H1 (cell line): Measurements from ENCODE around the gene GHRH. TPM values are rescaled to one million over a fixed set of nuclear protein-coding genes. Genes with fewer than 3 reads are reported as not detected.

ENCODE experiments used
- CTCF ChIA-PET: fragments of 300-600 bp; sonication (Branson Sonifier 250); formaldehyde crosslinking; loops from one replicate; lab custom pipeline; 2021; ENCODE audit not compliant: partially characterized antibody; lab: Charles Lee
- POLR2A ChIA-PET: fragments of 300-600 bp; sonication (Branson Sonifier 250); formaldehyde crosslinking; loops from one replicate; lab custom pipeline; 2021; ENCODE audit warnings: inconsistent platforms; ENCODE audit not compliant: partially characterized antibody; lab: Charles Lee
- DNase-seq, 2 experiments: peaks; one replicate each; pipeline versions ENCODE4 v3.0.0 to v3.0.0-alpha.2; 2010 to 2022; ENCODE audit warnings: low spot score in 2 of 2, low read depth in 1 of 2, mixed read lengths in 1 of 2
- FAIRE-seq: peaks from 2 replicates; lab custom pipeline; 2011; peaks lifted over from hg19 to GRCh38; lab: Jason Lieb, UNC
- H2AFZ ChIP-seq: 2 replicates; pipeline ENCODE4 v1.8.1; 2012; ENCODE audit warnings: low read length, inconsistent platforms
- H2AK5ac ChIP-seq: 2 replicates; pipeline ENCODE4 v1.6.1; 2013; ENCODE audit warnings: low read depth, low read length
- H2BK120ac ChIP-seq: replicated peaks from 2 replicates; pipeline ENCODE3; 2013; ENCODE audit warnings: low read depth, low read length, inconsistent platforms
- H2BK12ac ChIP-seq: 2 replicates; pipeline ENCODE4 v1.6.1; 2013; ENCODE audit warnings: low read depth, low read length
- H2BK15ac ChIP-seq: 2 replicates; pipeline ENCODE4 v1.6.1; 2013; ENCODE audit warnings: low read length
- H2BK20ac ChIP-seq: 2 replicates; pipeline ENCODE4 v1.6.1; 2013; ENCODE audit warnings: low read length
- H2BK5ac ChIP-seq: 2 replicates; pipeline ENCODE4 v1.6.1; 2013; ENCODE audit warnings: low read depth, low read length
- H3K14ac ChIP-seq: 2 replicates; pipeline ENCODE4 v1.6.1; 2013; ENCODE audit warnings: inconsistent platforms; ENCODE audit not compliant: insufficient read length
- H3K18ac ChIP-seq: 2 replicates; pipeline ENCODE4 v1.6.1; 2013; ENCODE audit warnings: low read length; ENCODE audit errors: extremely low read depth
- H3K23ac ChIP-seq: 2 replicates; pipeline ENCODE4 v1.6.1; 2013; ENCODE audit warnings: inconsistent platforms; ENCODE audit not compliant: insufficient read length
- H3K23me2 ChIP-seq: 2 replicates; pipeline ENCODE4 v1.6.1; 2013; ENCODE audit warnings: low read depth, low read length
- H3K27ac ChIP-seq: 2 replicates; pipeline ENCODE4 v1.6.1; 2011; ENCODE audit warnings: low read depth, low read length, inconsistent platforms
- H3K27me3 ChIP-seq, 4 experiments: replicated peaks in 1 of 4; 1 replicate in 1 of 4; 2 replicates in 3 of 4; pipeline versions ENCODE4 v1.6.1 to v1.8.1; 2011 to 2013; ENCODE audit warnings: low read length in 3 of 4, mild to moderate bottlenecking in 3 of 4, inconsistent platforms in 2 of 4, mixed read lengths in 2 of 4, moderate library complexity in 1 of 4; ENCODE audit not compliant: control insufficient read depth in 3 of 4, insufficient read depth in 3 of 4; ENCODE audit errors: extremely low read depth in 1 of 4
- H3K36me3 ChIP-seq, 4 experiments: 2 replicates each; pipeline versions ENCODE4 v1.6.1 to v1.8.1; 2011 to 2013; ENCODE audit warnings: mild to moderate bottlenecking in 4 of 4, low read length in 3 of 4, moderate library complexity in 2 of 4, control low read depth in 1 of 4, inconsistent platforms in 1 of 4; ENCODE audit not compliant: insufficient read depth in 4 of 4, control insufficient read depth in 2 of 4
- H3K4ac ChIP-seq: replicated peaks from 2 replicates; pipeline ENCODE3; 2013; ENCODE audit warnings: low read length, low read depth, mixed read lengths, inconsistent platforms; ENCODE audit not compliant: insufficient read length
- H3K4me1 ChIP-seq, 4 experiments: replicated peaks in 1 of 4; 1 replicate in 1 of 4; 2 replicates in 3 of 4; pipeline versions ENCODE4 v1.6.1 to v1.8.1; 2011 to 2013; ENCODE audit warnings: low read length in 3 of 4, inconsistent platforms in 2 of 4, mixed read lengths in 1 of 4; ENCODE audit not compliant: insufficient read depth in 4 of 4, control insufficient read depth in 3 of 4
- H3K4me2 ChIP-seq, 2 experiments: 2 replicates each; pipeline versions ENCODE4 v1.6.1 to v1.8.1; 2011 to 2013; ENCODE audit warnings: low read depth in 2 of 2, low read length in 2 of 2, control low read depth in 1 of 2, inconsistent platforms in 1 of 2, mild to moderate bottlenecking in 1 of 2; ENCODE audit not compliant: insufficient read depth in 1 of 2
- H3K4me3 ChIP-seq, 4 experiments: fragments of 200-600, 300-600 bp in 1 of 4; sonication (generic), shearing (Covaris generic), sonication (Bioruptor Twin) in 1 of 4; 2 replicates each; pipeline versions ENCODE4 v1.5.1 to v1.8.1; 2011 to 2016; ENCODE audit warnings: low read length in 4 of 4, low read depth in 3 of 4, control low read depth in 2 of 4, inconsistent platforms in 2 of 4, mild to moderate bottlenecking in 2 of 4, mixed read lengths in 1 of 4, moderate library complexity in 1 of 4; ENCODE audit not compliant: insufficient read depth in 2 of 4; ENCODE audit errors: extremely low read depth in 1 of 4
- H3K56ac ChIP-seq: replicated peaks from 2 replicates; pipeline ENCODE3; 2013; ENCODE audit warnings: low read depth, mild to moderate bottlenecking, mixed read lengths, low read length, inconsistent platforms; ENCODE audit not compliant: insufficient read length
- H3K79me1 ChIP-seq: 2 replicates; pipeline ENCODE4 v1.6.1; 2013; ENCODE audit warnings: low read depth, low read length, control low read depth
- H3K79me2 ChIP-seq, 2 experiments: 2 replicates each; pipeline versions ENCODE4 v1.6.1 to v1.8.1; 2012 to 2013; ENCODE audit warnings: low read length in 2 of 2, mild to moderate bottlenecking in 2 of 2, inconsistent platforms in 1 of 2; ENCODE audit not compliant: insufficient read depth in 2 of 2, control insufficient read depth in 1 of 2
- H3K9ac ChIP-seq, 4 experiments: replicated peaks in 1 of 4; 1 replicate in 1 of 4; 2 replicates in 3 of 4; pipeline versions ENCODE4 v1.6.1 to v1.8.1; 2011 to 2013; ENCODE audit warnings: low read depth in 3 of 4, low read length in 3 of 4, control low read depth in 2 of 4, mild to moderate bottlenecking in 2 of 4, moderate library complexity in 2 of 4, inconsistent platforms in 1 of 4; ENCODE audit errors: extremely low read depth in 1 of 4
- H3K9me3 ChIP-seq, 2 experiments: 2 replicates each; pipeline versions ENCODE4 v1.6.1 to v1.8.1; 2012 to 2013; ENCODE audit warnings: mild to moderate bottlenecking in 2 of 2, moderate library complexity in 2 of 2, control low read depth in 1 of 2, inconsistent platforms in 1 of 2, low read depth in 1 of 2, low read length in 1 of 2, mixed read lengths in 1 of 2; ENCODE audit not compliant: insufficient read depth in 2 of 2
- H4K20me1 ChIP-seq, 2 experiments: replicated peaks in 1 of 2; 2 replicates each; pipeline versions ENCODE3 to v1.8.1; 2011 to 2013; ENCODE audit warnings: inconsistent platforms in 2 of 2, low read length in 2 of 2, mild to moderate bottlenecking in 1 of 2; ENCODE audit not compliant: insufficient read depth in 2 of 2, control insufficient read depth in 1 of 2
- H4K5ac ChIP-seq: 2 replicates; pipeline ENCODE4 v1.6.1; 2013; ENCODE audit warnings: low read length, low read depth, mixed read lengths, inconsistent platforms; ENCODE audit not compliant: insufficient read length
- H4K8ac ChIP-seq: 2 replicates; pipeline ENCODE4 v1.8.0; 2013; ENCODE audit warnings: mild to moderate bottlenecking, moderate library complexity, low read length, inconsistent platforms; ENCODE audit not compliant: insufficient read depth; ENCODE audit errors: extremely low read depth
- H4K91ac ChIP-seq: replicated peaks from 2 replicates; pipeline ENCODE3; 2013; ENCODE audit warnings: low read length, mixed read lengths, inconsistent platforms; ENCODE audit not compliant: insufficient read length
- CHD1 ChIP-seq: IDR thresholded peaks from 2 replicates; pipeline ENCODE4 v1.6.1; 2012; ENCODE audit warnings: low read depth, low read length, improper control_type of control experiment
- NRF1 ChIP-seq: IDR thresholded peaks from 2 replicates; pipeline ENCODE4 v1.6.1; 2011; ENCODE audit warnings: mild to moderate bottlenecking, low read depth, low read length, improper control_type of control experiment
- WGBS, 2 experiments: shearing (Covaris generic) in 1 of 2; methylation state at CpG; one replicate each; pipeline versions ENCODE4 v1.1.6 to v1.1.7; 2013 to 2015; ENCODE audit warnings: low lambda C conversion rate in 2 of 2, mixed read lengths in 2 of 2, inconsistent platforms in 1 of 2, low coverage in 1 of 2, missing lambda C conversion rate in 1 of 2; ENCODE audit not compliant: insufficient replicate concordance in 2 of 2, insufficient coverage in 1 of 2, insufficient read length in 1 of 2; ENCODE audit errors: extremely low coverage in 1 of 2, missing lambda C conversion rate in 1 of 2; 5-methylcytosine and 5-hydroxymethylcytosine counted together
- polyA plus RNA-seq, 7 experiments: library from polyadenylated mRNA; depleted of rRNA in 3 of 7; stranded (reverse) in 5 of 7; unstranded in 2 of 7; fragments of >200 nt in 5 of 7; fragments of 200-250 nt in 2 of 7; gene quantifications; 1 replicate in 5 of 7; 2 replicates in 1 of 7; 4 replicates in 1 of 7; pipeline versions ENCODE4 v1.2.1 to v1.2.3, GENCODE V29; 2011 to 2013; ENCODE audit warnings: missing spikeins in 2 of 7, mixed read lengths in 2 of 7
- total RNA-seq: library from RNA; stranded (reverse); fragmentation: NEBNext Ultra II Directional; extraction: Animal tissue kit (Norgen Biotek cat#: 25700); gene quantifications from 2 replicates; pipeline ENCODE4 v1.2.1, GENCODE V29; 2021

The GHRH gene
- total and polyA plus RNA-seq, 2 of the 8 experiments (the other 6 are each of a cell fraction or from before 2014, with no cell fraction given) = not detected

- Histone ChIP-seq H4K91ac (no peak overlapping the region), H3K79me1 (peaks cover 5% of the 10 kb centered on the region), H3K27ac (no peak overlapping the region), H2BK120ac (no peak overlapping the region), H4K8ac (no peak overlapping the region), H3K36me3 (peaks cover 16 to 70% (median 39%) of the 10 kb centered on the region in 4 experiments), H3K4me3 (no peak overlapping the region), H4K5ac (no peak overlapping the region), H3K4me1 (peaks cover 0 to 6% (median 0%) of the 10 kb centered on the region in 4 experiments; a peak in 3 of 7 replicates), H3K4ac (no peak overlapping the region), H3K18ac (no peak overlapping the region), H4K20me1 (peaks cover 2 to 3% of the 10 kb centered on the region in 2 experiments), H2AFZ (no peak overlapping the region), H3K23me2 (no peaks in the 10 kb centered on the region), H3K9me3 (no peaks in the 10 kb centered on the region), H2BK20ac (no peak overlapping the region), H3K14ac (no peak overlapping the region), H2BK12ac (no peak overlapping the region), H3K27me3 (no peaks in the 10 kb centered on the region; a peak in 1 of 7 replicates), H2BK5ac (no peak overlapping the region), H3K9ac (no peak overlapping the region), H2AK5ac (no peak overlapping the region), H3K23ac (no peak overlapping the region), H3K56ac (no peak overlapping the region), H3K79me2 (peaks cover 0 to 16% of the 10 kb centered on the region in 2 experiments; a peak in 3 of 4 replicates), H2BK15ac (no peak overlapping the region), H3K4me2 (no peak overlapping the region)
- WGBS, 2 experiments = 93% methylated on average over 4 of the region's 4 CpGs; no CpG with 5 or more reads in 1 of the 2 experiments
- FAIRE-seq (no peak), DNase-seq (no peak)
- ChIA-PET CTCF (interaction anchor here (0.8 to 2.1 kb wide), 5 partner anchors 10 to 26 kb away, joined by 3 to 10 read pairs (median 4); no protein-coding TSS in a partner anchor), POLR2A (interaction anchor here (1.3 to 2.7 kb wide), 3 partner anchors 8 to 43 kb away, joined by 3 to 17 read pairs (median 9); partner anchors contain the start of genes MROH8 and RPN2)
- TF ChIP-seq CHD1 (no peak), NRF1 (no peak)
These were observed 39.5 kb downstream of the GHRH start for GRCh38 chr20:37222086-37222485.
